Tibial nerve (tissue), 4 donors: Measurements from ENCODE around the gene ARID1B. TPM values are rescaled to one million over a fixed set of nuclear protein-coding genes. Genes with fewer than 3 reads are reported as not detected.

Experiments
- DNase-seq, 2 donors: peaks; one replicate each; pipeline ENCODE4 v3.0.0-alpha.2; 2019; ENCODE audit warnings: low spot score in 2 of 2
- H3K27ac ChIP-seq, 4 donors: fragments of 200-600 bp; sonication (generic) in 3 of 4; one replicate each; pipeline ENCODE4 v1.5.1; 2017 to 2019; ENCODE audit warnings: mild to moderate bottlenecking in 1 of 4
- H3K27me3 ChIP-seq, 2 donors: fragments of 200-600 bp; sonication (generic) in 1 of 2; one replicate each; pipeline versions ENCODE4 v1.5.1 to v1.6.0; 2017 to 2019
- H3K36me3 ChIP-seq, 3 donors: fragments of 200-600 bp; sonication (generic); one replicate each; pipeline ENCODE4 v1.5.1; 2018 to 2019
- H3K4me1 ChIP-seq, 4 donors: fragments of 200-600 bp; sonication (generic) in 3 of 4; one replicate each; pipeline ENCODE4 v1.5.1; 2017 to 2019
- H3K4me3 ChIP-seq, 4 donors: fragments of 200-600 bp; sonication (generic) in 3 of 4; one replicate each; pipeline ENCODE4 v1.5.1; 2017 to 2019; ENCODE audit warnings: mild to moderate bottlenecking in 1 of 4, moderate library complexity in 1 of 4
- H3K9me3 ChIP-seq, 4 donors: fragments of 200-600 bp; sonication (generic) in 3 of 4; one replicate each; pipeline ENCODE4 v1.5.1; 2017 to 2019
- EP300 ChIP-seq, 2 donors: sonication (generic); formaldehyde crosslinking; IDR thresholded peaks; one replicate each; pipeline ENCODE4 v1.6.1; 2017; ENCODE audit warnings: antibody characterized with exemption in 2 of 2, mild to moderate bottlenecking in 1 of 2
- POLR2A ChIP-seq, 2 donors: fragments of 450-650 bp; IDR thresholded peaks; one replicate each; pipeline ENCODE4 v1.6.1; 2017; ENCODE audit warnings: antibody characterized with exemption in 2 of 2, mild to moderate bottlenecking in 2 of 2, moderate library complexity in 2 of 2
- WGBS, 2 donors: methylation state at CpG; one replicate each; pipeline ENCODE4 v1.1.5; 2018; 5-methylcytosine and 5-hydroxymethylcytosine counted together
- total RNA-seq, 4 donors: library from RNA; depleted of rRNA; stranded (reverse); fragments of >200 nt; gene quantifications; one replicate each; pipeline ENCODE4 v1.1.0, GENCODE V29; 2016
- TF ChIP-seq, protein P1 (sequence below), 5 experiments: fragments of 200-600 bp in 3 of 5; fragments of 450-650 bp in 2 of 5; sonication (generic) in 3 of 5; IDR thresholded peaks; one replicate each; pipeline ENCODE4 v1.5.1; 2016 to 2019; ENCODE audit warnings: antibody characterized with exemption in 5 of 5, mild to moderate bottlenecking in 3 of 5, moderate library complexity in 2 of 5

ARID1B gene
- total RNA-seq, 4 donors from 2014 or later = 91.5 to 123 (median 110) TPM

DNA sequence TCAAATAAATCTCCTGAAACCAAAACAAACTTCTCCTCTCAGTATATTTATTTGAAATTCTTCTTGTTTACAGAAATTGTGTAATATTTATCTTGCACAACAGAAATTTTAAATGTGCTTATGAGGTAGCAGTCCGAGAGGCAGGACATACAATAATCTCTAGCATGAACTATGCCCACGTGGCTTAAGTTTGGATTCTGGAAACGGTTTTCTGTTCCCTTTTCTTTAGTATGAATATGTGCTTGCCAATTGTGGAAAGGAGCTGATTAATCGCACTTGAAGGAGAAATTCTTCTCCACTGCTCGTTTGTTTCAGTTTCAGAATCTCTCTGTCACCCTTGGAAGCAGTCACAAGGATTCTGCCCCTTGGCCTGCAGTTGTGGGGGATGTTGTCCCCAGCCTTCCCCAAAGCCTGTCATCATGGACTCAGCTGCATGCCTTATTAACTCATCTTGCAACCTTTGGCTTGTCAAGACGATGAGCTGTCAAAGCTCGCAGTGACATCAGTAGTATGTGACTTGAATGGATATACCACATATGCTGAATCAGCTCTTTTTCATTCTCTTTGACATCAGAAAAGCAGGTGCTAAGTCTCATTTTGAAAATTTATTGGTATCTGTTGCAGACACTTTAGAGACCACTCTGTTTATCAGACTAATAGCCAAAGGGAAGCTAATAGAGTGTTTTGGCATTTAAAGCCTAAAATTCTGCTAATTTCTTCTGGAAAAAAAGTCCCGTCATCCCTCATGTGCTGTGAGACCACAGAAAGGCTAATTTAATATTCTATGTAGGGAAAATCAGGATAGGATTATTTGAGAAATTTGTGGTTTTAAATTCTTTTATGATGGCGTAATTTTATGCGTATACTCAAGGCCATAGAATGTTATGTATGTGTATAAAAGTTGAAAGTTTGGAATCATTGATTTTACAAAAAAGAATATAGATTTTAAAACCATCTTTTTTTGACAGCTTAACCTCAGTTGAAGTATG is 186.8 kb downstream of the ARID1B start:
- peak overlapping the region in 2 of 4 donors; percentile 17 to 20 for H3K4me3 ChIP-seq
- TF ChIP-seq EP300 (IDR thresholded peaks at IDR 0.05) = peak in 1 of 2 donors; percentile 25
- TF ChIP-seq, protein P1, sequence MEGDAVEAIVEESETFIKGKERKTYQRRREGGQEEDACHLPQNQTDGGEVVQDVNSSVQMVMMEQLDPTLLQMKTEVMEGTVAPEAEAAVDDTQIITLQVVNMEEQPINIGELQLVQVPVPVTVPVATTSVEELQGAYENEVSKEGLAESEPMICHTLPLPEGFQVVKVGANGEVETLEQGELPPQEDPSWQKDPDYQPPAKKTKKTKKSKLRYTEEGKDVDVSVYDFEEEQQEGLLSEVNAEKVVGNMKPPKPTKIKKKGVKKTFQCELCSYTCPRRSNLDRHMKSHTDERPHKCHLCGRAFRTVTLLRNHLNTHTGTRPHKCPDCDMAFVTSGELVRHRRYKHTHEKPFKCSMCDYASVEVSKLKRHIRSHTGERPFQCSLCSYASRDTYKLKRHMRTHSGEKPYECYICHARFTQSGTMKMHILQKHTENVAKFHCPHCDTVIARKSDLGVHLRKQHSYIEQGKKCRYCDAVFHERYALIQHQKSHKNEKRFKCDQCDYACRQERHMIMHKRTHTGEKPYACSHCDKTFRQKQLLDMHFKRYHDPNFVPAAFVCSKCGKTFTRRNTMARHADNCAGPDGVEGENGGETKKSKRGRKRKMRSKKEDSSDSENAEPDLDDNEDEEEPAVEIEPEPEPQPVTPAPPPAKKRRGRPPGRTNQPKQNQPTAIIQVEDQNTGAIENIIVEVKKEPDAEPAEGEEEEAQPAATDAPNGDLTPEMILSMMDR (IDR thresholded peaks at IDR 0.05) = no peak
- WGBS, 2 donors = 35 to 43% methylated on average over 10 of the region's 10 CpGs
- H3K27me3 ChIP-seq = no peaks in the 10 kb centered on the region
- H3K4me1 ChIP-seq = peaks cover 0 to 30% (median 14%) of the 10 kb centered on the region in 4 donors
- no peaks in the 10 kb centered on the region for H3K36me3 ChIP-seq
- H3K9me3 ChIP-seq = no peaks in the 10 kb centered on the region
- DNase-seq = no peak
- peak overlapping the region in 2 of 4 donors; percentile 12 to 62 for H3K27ac ChIP-seq

GRCh38 chr6:156967852-156968251 is 190.7 kb downstream of the ARID1B start:
- 89 to 90% methylated on average over 4 of the region's 4 CpGs for WGBS, 2 donors
- Histone ChIP-seq H3K27ac (no peak overlapping the region), H3K36me3 (no peaks in the 10 kb centered on the region), H3K9me3 (no peaks in the 10 kb centered on the region), H3K4me1 (peaks cover 0 to 64% (median 25%) of the 10 kb centered on the region in 4 donors), H3K27me3 (no peaks in the 10 kb centered on the region), H3K4me3 (no peak overlapping the region)
- TF ChIP-seq, protein P1 (IDR thresholded peaks at IDR 0.05) = no peak
- TF ChIP-seq EP300 (IDR thresholded peaks at IDR 0.05) = no peak
- no peak for DNase-seq

DNA sequence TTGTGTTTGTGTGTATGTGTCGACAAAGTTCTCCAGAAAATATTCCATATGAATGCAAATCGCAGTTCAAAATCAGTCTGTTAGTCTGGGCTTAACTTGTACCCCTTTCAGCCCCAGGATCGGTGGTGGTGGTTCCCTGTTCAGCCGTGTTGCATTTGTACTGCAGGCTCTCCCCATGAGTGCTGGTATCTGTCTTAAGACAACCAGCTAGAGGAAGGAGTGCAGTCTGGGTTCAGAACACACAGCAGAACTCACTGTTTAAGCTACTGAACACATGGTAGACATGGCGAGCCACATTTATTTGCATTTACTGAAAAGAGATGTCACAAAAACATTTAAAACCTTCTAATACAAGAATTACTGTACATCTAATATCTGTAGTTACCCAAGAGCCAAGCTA is 192.1 kb downstream of the ARID1B start:
- H3K4me3 ChIP-seq = no peak overlapping the region
- no peak overlapping the region for H3K27ac ChIP-seq
- 93 to 95% methylated on average over 5 of the region's 5 CpGs for whole genome bisulfite sequencing, 2 donors
- H3K9me3 ChIP-seq = no peaks in the 10 kb centered on the region
- H3K27me3 ChIP-seq = no peaks in the 10 kb centered on the region
- TF ChIP-seq, protein P1 (IDR thresholded peaks at IDR 0.05) = no peak
- no peak for TF ChIP-seq EP300 (IDR thresholded peaks at IDR 0.05)
- no peak for TF ChIP-seq POLR2A (IDR thresholded peaks at IDR 0.05)
- H3K36me3 ChIP-seq = no peaks in the 10 kb centered on the region
- no peak for DNase-seq
- H3K4me1 ChIP-seq = peaks cover 0 to 65% (median 22%) of the 10 kb centered on the region in 4 donors

DNA sequence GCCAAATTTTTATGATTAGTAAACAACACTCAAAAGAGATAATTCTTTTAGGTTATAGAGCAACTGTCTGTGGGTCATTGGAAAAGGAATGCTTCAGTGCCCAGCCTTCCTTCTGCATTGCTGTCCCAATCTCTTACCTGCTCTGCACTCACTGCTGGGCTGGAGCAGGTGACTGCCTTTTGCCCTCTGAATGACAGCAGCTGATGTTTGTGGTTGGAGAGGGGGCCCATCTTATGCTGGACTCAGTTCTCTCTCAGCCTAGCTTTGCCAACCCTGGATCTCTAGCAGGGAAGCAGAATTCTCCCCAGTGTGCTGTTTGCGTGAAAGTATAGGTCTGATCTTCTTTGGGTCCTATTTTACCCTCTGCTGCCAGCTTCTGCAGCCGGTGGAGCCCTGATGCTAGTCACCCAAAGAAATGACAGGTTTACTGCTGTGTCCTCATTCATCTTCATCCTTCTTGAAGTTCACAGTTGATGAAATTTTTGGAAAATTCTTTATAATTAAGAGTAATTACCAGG is 193.5 kb downstream of the ARID1B start:
- DNase-seq = no peak
- Histone ChIP-seq H3K9me3 (no peaks in the 10 kb centered on the region), H3K27ac (no peak overlapping the region), H3K36me3 (no peaks in the 10 kb centered on the region), H3K4me1 (peaks cover 0 to 61% (median 19%) of the 10 kb centered on the region in 4 donors), H3K4me3 (no peak overlapping the region), H3K27me3 (no peaks in the 10 kb centered on the region)
- TF ChIP-seq EP300 (IDR thresholded peaks at IDR 0.05) = no peak
- TF ChIP-seq, protein P1 (IDR thresholded peaks at IDR 0.05) = no peak
- TF ChIP-seq POLR2A (IDR thresholded peaks at IDR 0.05) = no peak
- 83 to 100% methylated on average over 2 of the region's 2 CpGs for WGBS, 2 donors
